H1 (cell line): ENCODE results near the gene ARPP21. TPM values are rescaled to one million over a fixed set of nuclear protein-coding genes. Genes with fewer than 3 reads are reported as not detected.

Experiments
- CTBP2 ChIP-seq: IDR thresholded peaks from 2 replicates; pipeline ENCODE4 v1.7.0; 2011; ENCODE audit warnings: borderline replicate concordance, mild to moderate bottlenecking, moderate library complexity, mixed read lengths, low read length; ENCODE audit not compliant: insufficient read depth, insufficient read length
- JUND ChIP-seq: IDR thresholded peaks from 2 replicates; pipeline ENCODE4 v1.6.1; 2011; ENCODE audit warnings: mild to moderate bottlenecking, improper control_type of control experiment, low read length
- NANOG ChIP-seq: IDR thresholded peaks from 2 replicates; pipeline ENCODE4 v1.6.1; 2011; ENCODE audit warnings: low read length, low read depth, mild to moderate bottlenecking, inconsistent platforms; ENCODE audit not compliant: insufficient read depth, poor library complexity, severe bottlenecking
- polyA plus RNA-seq, 7 experiments: library from polyadenylated mRNA; depleted of rRNA in 3 of 7; stranded (reverse) in 5 of 7; unstranded in 2 of 7; fragments of >200 nt in 5 of 7; fragments of 200-250 nt in 2 of 7; gene quantifications; 1 replicate in 5 of 7; 2 replicates in 1 of 7; 4 replicates in 1 of 7; pipeline versions ENCODE4 v1.2.1 to v1.2.3, GENCODE V29; 2011 to 2013; ENCODE audit warnings: missing spikeins in 2 of 7, mixed read lengths in 2 of 7
- total RNA-seq: library from RNA; stranded (reverse); fragmentation: NEBNext Ultra II Directional; extraction: Animal tissue kit (Norgen Biotek cat#: 25700); gene quantifications from 2 replicates; pipeline ENCODE4 v1.2.1, GENCODE V29; 2021
- TF ChIP-seq, protein P1 (sequence below): fragments of 300-600 bp; sonication (generic); IDR thresholded peaks from 2 replicates; pipeline ENCODE4 v1.7.1; 2012; ENCODE audit warnings: low read length, moderate library complexity, mild to moderate bottlenecking, inconsistent platforms; ENCODE audit not compliant: insufficient replicate concordance

ARPP21 gene
- total and polyA plus RNA-seq, 2 of the 8 experiments (the other 6 are each of a cell fraction or from before 2014, with no cell fraction given) = not detected

GRCh38 chr3:35745351-35745750 is 106.0 kb downstream of the ARPP21 start (continued):
- TF ChIP-seq, protein P1, sequence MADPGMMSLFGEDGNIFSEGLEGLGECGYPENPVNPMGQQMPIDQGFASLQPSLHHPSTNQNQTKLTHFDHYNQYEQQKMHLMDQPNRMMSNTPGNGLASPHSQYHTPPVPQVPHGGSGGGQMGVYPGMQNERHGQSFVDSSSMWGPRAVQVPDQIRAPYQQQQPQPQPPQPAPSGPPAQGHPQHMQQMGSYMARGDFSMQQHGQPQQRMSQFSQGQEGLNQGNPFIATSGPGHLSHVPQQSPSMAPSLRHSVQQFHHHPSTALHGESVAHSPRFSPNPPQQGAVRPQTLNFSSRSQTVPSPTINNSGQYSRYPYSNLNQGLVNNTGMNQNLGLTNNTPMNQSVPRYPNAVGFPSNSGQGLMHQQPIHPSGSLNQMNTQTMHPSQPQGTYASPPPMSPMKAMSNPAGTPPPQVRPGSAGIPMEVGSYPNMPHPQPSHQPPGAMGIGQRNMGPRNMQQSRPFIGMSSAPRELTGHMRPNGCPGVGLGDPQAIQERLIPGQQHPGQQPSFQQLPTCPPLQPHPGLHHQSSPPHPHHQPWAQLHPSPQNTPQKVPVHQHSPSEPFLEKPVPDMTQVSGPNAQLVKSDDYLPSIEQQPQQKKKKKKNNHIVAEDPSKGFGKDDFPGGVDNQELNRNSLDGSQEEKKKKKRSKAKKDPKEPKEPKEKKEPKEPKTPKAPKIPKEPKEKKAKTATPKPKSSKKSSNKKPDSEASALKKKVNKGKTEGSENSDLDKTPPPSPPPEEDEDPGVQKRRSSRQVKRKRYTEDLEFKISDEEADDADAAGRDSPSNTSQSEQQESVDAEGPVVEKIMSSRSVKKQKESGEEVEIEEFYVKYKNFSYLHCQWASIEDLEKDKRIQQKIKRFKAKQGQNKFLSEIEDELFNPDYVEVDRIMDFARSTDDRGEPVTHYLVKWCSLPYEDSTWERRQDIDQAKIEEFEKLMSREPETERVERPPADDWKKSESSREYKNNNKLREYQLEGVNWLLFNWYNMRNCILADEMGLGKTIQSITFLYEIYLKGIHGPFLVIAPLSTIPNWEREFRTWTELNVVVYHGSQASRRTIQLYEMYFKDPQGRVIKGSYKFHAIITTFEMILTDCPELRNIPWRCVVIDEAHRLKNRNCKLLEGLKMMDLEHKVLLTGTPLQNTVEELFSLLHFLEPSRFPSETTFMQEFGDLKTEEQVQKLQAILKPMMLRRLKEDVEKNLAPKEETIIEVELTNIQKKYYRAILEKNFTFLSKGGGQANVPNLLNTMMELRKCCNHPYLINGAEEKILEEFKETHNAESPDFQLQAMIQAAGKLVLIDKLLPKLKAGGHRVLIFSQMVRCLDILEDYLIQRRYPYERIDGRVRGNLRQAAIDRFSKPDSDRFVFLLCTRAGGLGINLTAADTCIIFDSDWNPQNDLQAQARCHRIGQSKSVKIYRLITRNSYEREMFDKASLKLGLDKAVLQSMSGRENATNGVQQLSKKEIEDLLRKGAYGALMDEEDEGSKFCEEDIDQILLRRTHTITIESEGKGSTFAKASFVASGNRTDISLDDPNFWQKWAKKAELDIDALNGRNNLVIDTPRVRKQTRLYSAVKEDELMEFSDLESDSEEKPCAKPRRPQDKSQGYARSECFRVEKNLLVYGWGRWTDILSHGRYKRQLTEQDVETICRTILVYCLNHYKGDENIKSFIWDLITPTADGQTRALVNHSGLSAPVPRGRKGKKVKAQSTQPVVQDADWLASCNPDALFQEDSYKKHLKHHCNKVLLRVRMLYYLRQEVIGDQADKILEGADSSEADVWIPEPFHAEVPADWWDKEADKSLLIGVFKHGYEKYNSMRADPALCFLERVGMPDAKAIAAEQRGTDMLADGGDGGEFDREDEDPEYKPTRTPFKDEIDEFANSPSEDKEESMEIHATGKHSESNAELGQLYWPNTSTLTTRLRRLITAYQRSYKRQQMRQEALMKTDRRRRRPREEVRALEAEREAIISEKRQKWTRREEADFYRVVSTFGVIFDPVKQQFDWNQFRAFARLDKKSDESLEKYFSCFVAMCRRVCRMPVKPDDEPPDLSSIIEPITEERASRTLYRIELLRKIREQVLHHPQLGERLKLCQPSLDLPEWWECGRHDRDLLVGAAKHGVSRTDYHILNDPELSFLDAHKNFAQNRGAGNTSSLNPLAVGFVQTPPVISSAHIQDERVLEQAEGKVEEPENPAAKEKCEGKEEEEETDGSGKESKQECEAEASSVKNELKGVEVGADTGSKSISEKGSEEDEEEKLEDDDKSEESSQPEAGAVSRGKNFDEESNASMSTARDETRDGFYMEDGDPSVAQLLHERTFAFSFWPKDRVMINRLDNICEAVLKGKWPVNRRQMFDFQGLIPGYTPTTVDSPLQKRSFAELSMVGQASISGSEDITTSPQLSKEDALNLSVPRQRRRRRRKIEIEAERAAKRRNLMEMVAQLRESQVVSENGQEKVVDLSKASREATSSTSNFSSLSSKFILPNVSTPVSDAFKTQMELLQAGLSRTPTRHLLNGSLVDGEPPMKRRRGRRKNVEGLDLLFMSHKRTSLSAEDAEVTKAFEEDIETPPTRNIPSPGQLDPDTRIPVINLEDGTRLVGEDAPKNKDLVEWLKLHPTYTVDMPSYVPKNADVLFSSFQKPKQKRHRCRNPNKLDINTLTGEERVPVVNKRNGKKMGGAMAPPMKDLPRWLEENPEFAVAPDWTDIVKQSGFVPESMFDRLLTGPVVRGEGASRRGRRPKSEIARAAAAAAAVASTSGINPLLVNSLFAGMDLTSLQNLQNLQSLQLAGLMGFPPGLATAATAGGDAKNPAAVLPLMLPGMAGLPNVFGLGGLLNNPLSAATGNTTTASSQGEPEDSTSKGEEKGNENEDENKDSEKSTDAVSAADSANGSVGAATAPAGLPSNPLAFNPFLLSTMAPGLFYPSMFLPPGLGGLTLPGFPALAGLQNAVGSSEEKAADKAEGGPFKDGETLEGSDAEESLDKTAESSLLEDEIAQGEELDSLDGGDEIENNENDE = no peak
- no peak for TF ChIP-seq JUND
- no peak for TF ChIP-seq CTBP2
- no peak for TF ChIP-seq NANOG
